Chondrocyte (in vitro differentiated cells): ENCODE measurements around the gene ARNT2. TPM values are rescaled to one million over a fixed set of nuclear protein-coding genes. Genes with fewer than 3 reads are reported as not detected.
"Not testable (repeated sequence)": the region's sequence is repeated elsewhere in the genome, so short reads cannot be mapped to it uniquely, and the experiment has no call there.

Source experiments
- DNase-seq: peaks from one replicate; pipeline ENCODE4 v3.0.0; 2021; ENCODE audit warnings: mixed read lengths, low spot score
- H3K27ac Mint-ChIP-seq: one replicate; pipeline ENCODE4 v1.8.0; 2021; ENCODE audit warnings: mild to moderate bottlenecking, moderate library complexity, mixed read lengths; ENCODE audit not compliant: unreplicated experiment
- H3K27me3 Mint-ChIP-seq: 2 replicates; pipeline ENCODE4 v1.8.0; 2021; ENCODE audit warnings: low read depth, mixed read lengths
- H3K36me3 Mint-ChIP-seq: 2 replicates; pipeline ENCODE4 v1.8.0; 2021; ENCODE audit warnings: low read depth, mixed read lengths
- H3K4me1 Mint-ChIP-seq: 2 replicates; pipeline ENCODE4 v1.8.0; 2021; ENCODE audit warnings: low read depth, mild to moderate bottlenecking, mixed read lengths
- H3K4me3 Mint-ChIP-seq: one replicate; pipeline ENCODE4 v1.8.0; 2021; ENCODE audit warnings: mild to moderate bottlenecking, moderate library complexity, mixed read lengths; ENCODE audit not compliant: unreplicated experiment
- H3K9me3 Mint-ChIP-seq: 2 replicates; pipeline ENCODE4 v1.8.0; 2021; ENCODE audit warnings: low read depth, mixed read lengths
- microRNA-seq: library from miRNA; unstranded; fragments of <30 nt; microRNA quantifications from one replicate; pipeline ENCODE4 v1.2.0, GENCODE V29; 2020; ENCODE audit warnings: borderline number of aligned reads
- total RNA-seq: library from RNA; stranded (reverse); gene quantifications from 3 replicates; pipeline ENCODE4 v1.2.1, GENCODE V29; 2021
- TF ChIP-seq, protein P1 (sequence below): fragments of 200-600 bp; sonication (generic); IDR thresholded peaks from 2 replicates; pipeline ENCODE4 v1.5.0; 2021; ENCODE audit warnings: antibody characterized with exemption, mild to moderate bottlenecking, moderate library complexity

The ARNT2 gene
- total RNA-seq, 1 donor from 2014 or later = 20.2 TPM

DNA sequence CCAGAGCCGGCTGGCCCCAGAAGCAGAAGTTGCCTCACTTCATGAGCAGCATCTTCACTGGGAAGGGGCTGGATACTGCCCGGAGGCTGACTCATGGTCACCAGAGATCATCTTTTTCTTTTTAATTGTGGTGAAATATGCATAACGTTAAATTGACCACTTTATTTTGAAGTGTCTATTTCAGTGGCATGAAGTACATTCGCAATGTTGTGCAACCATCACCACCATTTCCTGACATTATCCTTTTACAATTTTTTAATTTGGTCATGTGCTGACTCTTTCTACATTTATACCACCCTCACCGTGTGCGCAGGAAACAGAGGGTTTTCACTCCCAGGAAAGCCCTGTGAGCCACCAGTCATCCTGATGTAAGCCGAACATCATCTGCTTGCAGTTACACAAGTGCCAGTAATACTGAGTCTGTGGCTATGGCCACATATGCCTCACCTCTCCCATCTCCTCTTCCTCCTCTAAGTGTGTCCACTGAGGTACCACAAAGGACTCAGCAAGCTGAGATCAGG, 239.3 kb downstream of the ARNT2 start:
- peaks cover 3% of the 10 kb centered on the region for H3K36me3 Mint-ChIP-seq
- no peak overlapping the region for H3K27ac Mint-ChIP-seq
- no peaks in the 10 kb centered on the region for H3K27me3 Mint-ChIP-seq
- no peak overlapping the region for H3K4me3 Mint-ChIP-seq
- H3K4me1 Mint-ChIP-seq = no peaks in the 10 kb centered on the region
- peaks cover 13% of the 10 kb centered on the region for H3K9me3 Mint-ChIP-seq
- TF ChIP-seq, protein P1, sequence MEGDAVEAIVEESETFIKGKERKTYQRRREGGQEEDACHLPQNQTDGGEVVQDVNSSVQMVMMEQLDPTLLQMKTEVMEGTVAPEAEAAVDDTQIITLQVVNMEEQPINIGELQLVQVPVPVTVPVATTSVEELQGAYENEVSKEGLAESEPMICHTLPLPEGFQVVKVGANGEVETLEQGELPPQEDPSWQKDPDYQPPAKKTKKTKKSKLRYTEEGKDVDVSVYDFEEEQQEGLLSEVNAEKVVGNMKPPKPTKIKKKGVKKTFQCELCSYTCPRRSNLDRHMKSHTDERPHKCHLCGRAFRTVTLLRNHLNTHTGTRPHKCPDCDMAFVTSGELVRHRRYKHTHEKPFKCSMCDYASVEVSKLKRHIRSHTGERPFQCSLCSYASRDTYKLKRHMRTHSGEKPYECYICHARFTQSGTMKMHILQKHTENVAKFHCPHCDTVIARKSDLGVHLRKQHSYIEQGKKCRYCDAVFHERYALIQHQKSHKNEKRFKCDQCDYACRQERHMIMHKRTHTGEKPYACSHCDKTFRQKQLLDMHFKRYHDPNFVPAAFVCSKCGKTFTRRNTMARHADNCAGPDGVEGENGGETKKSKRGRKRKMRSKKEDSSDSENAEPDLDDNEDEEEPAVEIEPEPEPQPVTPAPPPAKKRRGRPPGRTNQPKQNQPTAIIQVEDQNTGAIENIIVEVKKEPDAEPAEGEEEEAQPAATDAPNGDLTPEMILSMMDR = no peak
- no peak for DNase-seq

DNA sequence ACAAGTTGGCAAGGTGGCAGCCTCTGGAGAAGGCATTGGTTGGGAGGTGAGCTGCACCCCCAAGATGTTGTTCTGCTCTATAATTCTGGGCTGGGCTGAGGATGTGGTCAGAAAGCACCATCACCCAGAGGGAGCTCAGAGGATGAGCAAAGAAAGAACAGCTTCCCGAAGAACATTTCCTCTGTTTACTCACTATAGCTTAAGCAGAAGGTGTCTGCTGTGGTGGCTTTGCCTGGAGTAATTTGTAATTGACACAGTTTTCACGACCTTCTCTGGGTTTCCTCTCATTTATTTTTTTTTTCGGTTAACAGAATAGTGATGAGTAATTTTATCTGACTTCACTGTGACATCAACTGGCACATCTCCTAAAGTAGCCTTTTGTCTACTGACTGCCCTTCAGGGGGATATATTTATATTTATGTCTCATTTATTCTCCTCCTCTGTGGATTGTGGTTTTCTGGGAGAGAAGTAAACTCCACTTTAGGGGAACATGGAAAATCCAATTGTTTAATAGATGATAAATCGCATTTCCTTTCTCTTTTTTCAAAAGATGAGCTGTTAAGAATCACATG, 241.4 kb downstream of the ARNT2 start:
- no peak for DNase-seq
- H3K36me3 Mint-ChIP-seq = peaks cover 3% of the 10 kb centered on the region

GRCh38 chr15:80647424-80647823, 243.2 kb downstream of the ARNT2 start:
- H3K27me3 Mint-ChIP-seq, H3K4me3 Mint-ChIP-seq, H3K27ac Mint-ChIP-seq, H3K36me3 Mint-ChIP-seq, H3K9me3 Mint-ChIP-seq, DNase-seq, H3K4me1 Mint-ChIP-seq: not testable (repeated sequence)

More for the DNA sequence above, 241.4 kb downstream of the ARNT2 start:
- Mint-ChIP-seq H3K4me3 (no peak overlapping the region), H3K4me1 (no peaks in the 10 kb centered on the region), H3K9me3 (peaks cover 8% of the 10 kb centered on the region), H3K27me3 (no peaks in the 10 kb centered on the region), H3K27ac (no peak overlapping the region)
- TF ChIP-seq, protein P1 = no peak

Small RNA genes lying within 50 kb of the gene (microRNA-seq; reads per million reads assigned to microRNA genes)
- gene MIR5572 = not detected

Other genes with a start within 250 kb of the ARNT2 start
- not detected in 3 replicates for gene CTXND1, start 152.2 kb upstream of the ARNT2 start, total RNA-seq